Omental fat pad (tissue), 4 donors: ENCODE measurements around the gene ABCA6. TPM values are rescaled to one million over a fixed set of nuclear protein-coding genes. Genes with fewer than 3 reads are reported as not detected.
A peak's percentile ranks its signal among the peaks of the same experiment; 100 is the strongest.

ENCODE experiments used
- ATAC-seq: fragments of 150-250 bp; one replicate; pipeline ENCODE4 v1.9.1; 2016; ENCODE audit warnings: mild to moderate bottlenecking, moderate library complexity; ENCODE audit not compliant: low FRiP score
- DNase-seq: peaks from one replicate; pipeline ENCODE4 v3.0.0-alpha.2; 2019; ENCODE audit warnings: low spot score
- total RNA-seq, 4 donors: library from RNA; depleted of rRNA; stranded (reverse); fragments of >200 nt; gene quantifications; one replicate each; pipeline ENCODE4 v1.1.0, GENCODE V29; 2016
- TF ChIP-seq, protein P1 (sequence below), 3 donors: fragments of 450-650 bp; IDR thresholded peaks; one replicate each; pipeline ENCODE4 v1.5.1; 2016 to 2017; ENCODE audit warnings: antibody characterized with exemption in 3 of 3, mild to moderate bottlenecking in 3 of 3, moderate library complexity in 2 of 3

The ABCA6 gene, protein sequence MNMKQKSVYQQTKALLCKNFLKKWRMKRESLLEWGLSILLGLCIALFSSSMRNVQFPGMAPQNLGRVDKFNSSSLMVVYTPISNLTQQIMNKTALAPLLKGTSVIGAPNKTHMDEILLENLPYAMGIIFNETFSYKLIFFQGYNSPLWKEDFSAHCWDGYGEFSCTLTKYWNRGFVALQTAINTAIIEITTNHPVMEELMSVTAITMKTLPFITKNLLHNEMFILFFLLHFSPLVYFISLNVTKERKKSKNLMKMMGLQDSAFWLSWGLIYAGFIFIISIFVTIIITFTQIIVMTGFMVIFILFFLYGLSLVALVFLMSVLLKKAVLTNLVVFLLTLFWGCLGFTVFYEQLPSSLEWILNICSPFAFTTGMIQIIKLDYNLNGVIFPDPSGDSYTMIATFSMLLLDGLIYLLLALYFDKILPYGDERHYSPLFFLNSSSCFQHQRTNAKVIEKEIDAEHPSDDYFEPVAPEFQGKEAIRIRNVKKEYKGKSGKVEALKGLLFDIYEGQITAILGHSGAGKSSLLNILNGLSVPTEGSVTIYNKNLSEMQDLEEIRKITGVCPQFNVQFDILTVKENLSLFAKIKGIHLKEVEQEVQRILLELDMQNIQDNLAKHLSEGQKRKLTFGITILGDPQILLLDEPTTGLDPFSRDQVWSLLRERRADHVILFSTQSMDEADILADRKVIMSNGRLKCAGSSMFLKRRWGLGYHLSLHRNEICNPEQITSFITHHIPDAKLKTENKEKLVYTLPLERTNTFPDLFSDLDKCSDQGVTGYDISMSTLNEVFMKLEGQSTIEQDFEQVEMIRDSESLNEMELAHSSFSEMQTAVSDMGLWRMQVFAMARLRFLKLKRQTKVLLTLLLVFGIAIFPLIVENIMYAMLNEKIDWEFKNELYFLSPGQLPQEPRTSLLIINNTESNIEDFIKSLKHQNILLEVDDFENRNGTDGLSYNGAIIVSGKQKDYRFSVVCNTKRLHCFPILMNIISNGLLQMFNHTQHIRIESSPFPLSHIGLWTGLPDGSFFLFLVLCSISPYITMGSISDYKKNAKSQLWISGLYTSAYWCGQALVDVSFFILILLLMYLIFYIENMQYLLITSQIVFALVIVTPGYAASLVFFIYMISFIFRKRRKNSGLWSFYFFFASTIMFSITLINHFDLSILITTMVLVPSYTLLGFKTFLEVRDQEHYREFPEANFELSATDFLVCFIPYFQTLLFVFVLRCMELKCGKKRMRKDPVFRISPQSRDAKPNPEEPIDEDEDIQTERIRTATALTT (N-terminal part only)
- total RNA-seq, result 100 to 1,000 TPM in 3 of 4 donors, 10 to 100 TPM in 1; 50.2 to 311 (median 163) TPM

DNA sequence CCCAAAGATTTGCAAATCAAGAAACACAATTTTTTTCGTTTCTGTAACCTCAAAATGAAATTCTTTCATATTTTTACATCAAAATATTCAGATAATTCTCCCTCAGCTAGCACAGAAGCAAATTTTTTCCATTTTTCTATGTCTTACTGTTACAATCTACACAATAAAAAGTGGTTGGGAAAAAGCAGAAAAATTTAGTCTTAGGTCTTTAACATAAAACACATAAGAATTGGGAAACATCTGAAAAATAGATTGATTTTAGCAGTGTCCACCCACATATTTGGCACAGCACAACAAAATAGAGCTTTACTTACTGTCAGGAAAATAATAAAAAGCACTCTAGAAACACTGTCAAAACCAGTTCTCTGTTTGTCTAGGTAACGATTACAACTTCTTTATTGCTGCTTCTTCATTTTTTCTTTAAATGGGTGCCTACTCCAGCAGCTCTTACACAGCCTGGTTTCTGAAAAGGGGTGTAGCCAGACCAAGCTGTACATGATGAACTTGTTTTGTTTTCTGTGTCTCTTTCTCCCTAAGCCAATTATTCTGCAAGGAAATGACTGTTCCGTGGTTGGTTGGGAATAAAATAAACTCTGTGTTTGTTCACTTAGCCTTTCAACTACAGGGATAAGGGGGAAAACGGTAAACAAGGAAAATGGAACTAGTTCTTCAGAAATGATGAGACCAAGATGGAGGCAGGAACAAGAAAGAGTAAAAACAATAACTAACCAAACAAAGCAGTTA, at the start of gene ABCA6:
TSS of gene ABCA6 (minus strand) at position 465 of the 744 bp plus-strand sequence. CDS start 1,192 bp downstream, outside the sequence.
- TF ChIP-seq, protein P1, sequence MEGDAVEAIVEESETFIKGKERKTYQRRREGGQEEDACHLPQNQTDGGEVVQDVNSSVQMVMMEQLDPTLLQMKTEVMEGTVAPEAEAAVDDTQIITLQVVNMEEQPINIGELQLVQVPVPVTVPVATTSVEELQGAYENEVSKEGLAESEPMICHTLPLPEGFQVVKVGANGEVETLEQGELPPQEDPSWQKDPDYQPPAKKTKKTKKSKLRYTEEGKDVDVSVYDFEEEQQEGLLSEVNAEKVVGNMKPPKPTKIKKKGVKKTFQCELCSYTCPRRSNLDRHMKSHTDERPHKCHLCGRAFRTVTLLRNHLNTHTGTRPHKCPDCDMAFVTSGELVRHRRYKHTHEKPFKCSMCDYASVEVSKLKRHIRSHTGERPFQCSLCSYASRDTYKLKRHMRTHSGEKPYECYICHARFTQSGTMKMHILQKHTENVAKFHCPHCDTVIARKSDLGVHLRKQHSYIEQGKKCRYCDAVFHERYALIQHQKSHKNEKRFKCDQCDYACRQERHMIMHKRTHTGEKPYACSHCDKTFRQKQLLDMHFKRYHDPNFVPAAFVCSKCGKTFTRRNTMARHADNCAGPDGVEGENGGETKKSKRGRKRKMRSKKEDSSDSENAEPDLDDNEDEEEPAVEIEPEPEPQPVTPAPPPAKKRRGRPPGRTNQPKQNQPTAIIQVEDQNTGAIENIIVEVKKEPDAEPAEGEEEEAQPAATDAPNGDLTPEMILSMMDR (IDR thresholded peaks at IDR 0.05), result no peak
- DNase-seq (no peak), ATAC-seq (peak; percentile 54)

DNA sequence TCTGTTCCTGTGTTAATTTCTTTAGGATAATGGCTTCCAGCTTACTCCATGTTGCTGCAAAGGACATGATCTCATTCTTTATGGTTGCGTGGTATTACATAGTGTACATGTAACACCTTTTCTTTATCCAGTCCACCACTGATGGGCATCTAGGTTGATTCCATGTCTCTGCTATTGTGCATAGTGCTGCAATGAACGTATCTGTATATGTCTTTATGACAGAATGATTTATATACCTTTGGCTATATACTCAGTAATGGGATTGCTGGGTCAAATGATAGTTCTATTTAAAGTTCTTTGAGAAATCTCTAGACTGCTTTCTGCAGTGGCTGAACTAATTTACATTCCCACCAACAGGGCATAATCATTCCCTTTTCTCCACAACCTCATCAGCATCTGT, 47.1 kb upstream of the ABCA6 start:
- ATAC-seq (no peak), DNase-seq (no peak)
- TF ChIP-seq, protein P1 (IDR thresholded peaks at IDR 0.05), result no peak

DNA sequence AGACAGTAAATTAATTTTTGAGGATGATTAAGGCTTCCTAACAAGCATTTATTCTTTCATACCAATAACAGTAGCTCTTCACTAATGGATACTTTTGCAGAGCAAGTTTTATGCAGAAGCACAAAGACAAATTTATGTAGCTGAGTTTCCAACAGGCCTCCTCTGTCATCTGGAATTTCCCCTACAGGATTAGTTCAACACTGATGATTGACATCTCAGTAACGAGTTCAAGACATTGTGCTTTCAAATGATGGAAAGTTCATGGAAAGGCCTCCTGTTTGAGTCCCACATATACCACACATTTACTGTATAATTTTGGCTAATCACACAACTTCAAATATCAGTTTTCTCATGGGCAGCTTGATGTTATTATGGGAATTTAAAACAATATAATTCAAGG, 46.4 kb upstream of the ABCA6 start:
- DNase-seq (no peak), ATAC-seq (no peak)
- TF ChIP-seq, protein P1 (IDR thresholded peaks at IDR 0.05), result no peak

DNA sequence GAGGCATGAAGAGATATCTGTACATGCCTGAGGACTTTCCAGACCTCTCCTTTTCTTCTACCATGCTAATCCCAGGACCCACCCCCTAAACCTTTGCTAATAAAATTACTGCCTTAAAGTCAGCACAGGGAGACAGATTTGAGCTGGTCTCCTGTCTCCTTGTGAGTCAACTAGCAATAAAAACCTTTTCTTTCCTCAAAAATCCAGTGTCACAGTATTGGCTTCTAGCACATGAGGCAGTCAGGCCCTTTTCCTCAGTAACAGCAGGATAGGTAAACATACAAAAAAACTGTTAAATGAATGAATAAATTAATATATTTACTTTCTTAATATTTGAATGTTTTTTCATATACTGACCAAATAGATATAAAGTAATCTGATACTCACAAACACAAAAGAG, 45.6 kb upstream of the ABCA6 start:
- no peak for ATAC-seq
- TF ChIP-seq, protein P1 (IDR thresholded peaks at IDR 0.05), result no peak
- no peak for DNase-seq

DNA sequence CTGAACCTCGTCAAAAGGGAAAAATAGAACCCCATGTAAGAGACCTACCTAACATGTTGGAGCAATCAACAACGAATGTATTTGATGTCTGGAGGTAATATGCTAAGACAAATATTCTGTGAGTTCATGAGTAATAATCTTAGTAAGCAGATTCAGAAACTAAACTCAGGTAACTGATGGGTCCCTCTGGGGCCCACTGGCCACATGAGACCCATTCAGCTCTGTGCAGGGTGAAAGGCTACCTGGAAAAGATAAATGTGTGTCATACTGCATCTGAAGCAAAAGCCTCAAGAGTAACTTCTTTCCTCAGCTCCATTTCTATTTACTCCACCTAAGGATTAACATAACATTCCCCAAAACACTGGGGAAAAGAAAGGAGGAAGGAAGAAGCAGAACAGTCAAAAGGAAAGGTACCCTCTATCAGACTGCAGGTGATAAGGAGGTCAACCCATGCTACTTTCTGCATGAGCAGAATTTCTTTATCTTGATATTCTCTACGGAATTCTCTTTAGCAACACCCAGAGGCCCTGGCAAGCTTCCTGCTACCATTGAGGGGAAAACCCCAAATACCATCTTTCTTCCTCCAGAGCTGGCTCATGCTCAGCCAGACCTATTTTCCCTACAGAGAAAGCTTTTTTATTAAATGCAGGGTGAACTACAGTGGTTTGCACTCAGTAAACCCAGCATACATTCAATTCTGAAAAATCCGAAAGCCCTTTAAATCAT, 37.7 kb upstream of the ABCA6 start:
- ATAC-seq, result no peak
- DNase-seq, result no peak
- TF ChIP-seq, protein P1 (IDR thresholded peaks at IDR 0.05), result no peak
